ENCODE measurements around the gene ZNF638.

ZNF638 gene

DNA sequence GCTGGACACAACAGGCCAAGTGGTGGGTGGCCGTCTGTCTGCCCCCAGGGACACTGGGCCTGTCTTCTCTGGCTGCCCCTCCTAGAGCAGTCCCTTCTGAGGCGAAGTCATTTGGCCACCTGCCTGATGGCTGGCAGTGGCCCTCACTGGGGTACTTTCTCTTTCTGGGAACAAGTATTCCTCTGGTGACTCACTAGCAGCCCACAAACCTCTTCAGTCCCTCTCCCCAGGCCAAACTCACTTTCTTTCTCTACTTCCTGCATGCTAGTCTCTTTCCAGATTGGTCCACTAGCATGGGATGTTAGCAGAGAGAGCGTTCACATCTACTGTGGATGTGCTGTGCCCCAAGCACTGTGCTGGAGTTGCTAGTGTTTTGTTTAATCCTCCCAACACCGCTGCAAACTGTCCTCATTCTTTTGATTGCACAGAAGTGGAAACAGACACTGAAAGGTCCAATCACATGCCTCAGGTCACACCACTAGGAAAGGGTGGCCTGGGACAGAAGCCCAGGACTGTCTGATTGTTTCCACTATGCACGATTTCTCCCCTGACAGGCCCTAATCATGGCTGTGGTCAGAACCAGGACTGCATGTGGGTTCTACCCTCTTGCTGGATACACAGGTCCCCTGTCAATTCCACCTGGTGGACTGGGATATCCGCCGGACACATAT lies 127.0 kb downstream of the ZNF638 start:
- H3K4me3 ChIP-seq (ENCODE audit: low read length) = no peak overlapping the region
- DNase-seq (ENCODE audit: low read depth) = no peak
- TF ChIP-seq, protein P1, sequence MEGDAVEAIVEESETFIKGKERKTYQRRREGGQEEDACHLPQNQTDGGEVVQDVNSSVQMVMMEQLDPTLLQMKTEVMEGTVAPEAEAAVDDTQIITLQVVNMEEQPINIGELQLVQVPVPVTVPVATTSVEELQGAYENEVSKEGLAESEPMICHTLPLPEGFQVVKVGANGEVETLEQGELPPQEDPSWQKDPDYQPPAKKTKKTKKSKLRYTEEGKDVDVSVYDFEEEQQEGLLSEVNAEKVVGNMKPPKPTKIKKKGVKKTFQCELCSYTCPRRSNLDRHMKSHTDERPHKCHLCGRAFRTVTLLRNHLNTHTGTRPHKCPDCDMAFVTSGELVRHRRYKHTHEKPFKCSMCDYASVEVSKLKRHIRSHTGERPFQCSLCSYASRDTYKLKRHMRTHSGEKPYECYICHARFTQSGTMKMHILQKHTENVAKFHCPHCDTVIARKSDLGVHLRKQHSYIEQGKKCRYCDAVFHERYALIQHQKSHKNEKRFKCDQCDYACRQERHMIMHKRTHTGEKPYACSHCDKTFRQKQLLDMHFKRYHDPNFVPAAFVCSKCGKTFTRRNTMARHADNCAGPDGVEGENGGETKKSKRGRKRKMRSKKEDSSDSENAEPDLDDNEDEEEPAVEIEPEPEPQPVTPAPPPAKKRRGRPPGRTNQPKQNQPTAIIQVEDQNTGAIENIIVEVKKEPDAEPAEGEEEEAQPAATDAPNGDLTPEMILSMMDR (IDR thresholded peaks at IDR 0.05; ENCODE audit: insufficient read depth, low read depth, low read length, missing control alignments) = no peak

DNA sequence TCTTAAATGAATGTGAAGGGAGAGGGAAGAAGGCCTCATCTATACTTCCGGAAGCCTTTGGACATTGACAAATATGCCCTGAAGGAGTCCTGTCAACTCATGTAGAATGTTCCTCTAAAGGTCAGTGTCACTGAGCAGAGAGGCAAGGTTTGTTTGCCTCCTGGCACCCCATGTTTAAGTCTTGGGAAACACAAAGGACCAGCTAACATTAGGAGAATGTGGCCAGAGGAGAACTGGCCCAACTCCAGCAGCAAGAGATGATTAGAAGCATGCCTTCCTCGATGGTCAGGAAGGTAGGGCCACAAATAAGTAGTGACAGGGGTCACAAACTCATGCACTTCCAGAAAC lies 127.5 kb downstream of the ZNF638 start:
- DNase-seq (ENCODE audit: low read depth) = no peak
- TF ChIP-seq, protein P1 (IDR thresholded peaks at IDR 0.05; ENCODE audit: insufficient read depth, low read depth, low read length, missing control alignments) = no peak
- H3K4me3 ChIP-seq (ENCODE audit: low read length) = no peak overlapping the region

DNA sequence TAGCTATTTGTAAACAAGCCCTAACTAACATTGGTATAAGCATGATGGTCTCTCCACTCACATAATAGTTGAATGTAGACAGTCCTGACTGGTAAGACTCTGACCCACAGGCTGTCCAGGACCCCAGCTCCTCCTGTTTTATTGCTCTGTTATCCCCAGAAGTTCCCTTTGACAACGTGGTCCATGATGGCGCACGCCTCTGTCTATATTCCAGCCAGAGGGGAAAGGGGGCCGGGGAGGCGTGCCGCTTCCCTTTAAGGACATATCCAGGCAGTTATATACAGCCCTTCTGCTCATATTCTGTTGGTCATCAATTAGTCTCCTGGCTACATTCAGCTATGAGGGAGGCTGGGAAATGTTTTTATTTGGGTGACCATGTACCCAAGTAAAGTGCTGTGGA lies 128.5 kb downstream of the ZNF638 start:
- DNase-seq (ENCODE audit: low read depth) = no peak
- H3K4me3 ChIP-seq (ENCODE audit: low read length) = no peak overlapping the region
- TF ChIP-seq, protein P1 (IDR thresholded peaks at IDR 0.05; ENCODE audit: insufficient read depth, low read depth, low read length, missing control alignments) = no peak

DNA sequence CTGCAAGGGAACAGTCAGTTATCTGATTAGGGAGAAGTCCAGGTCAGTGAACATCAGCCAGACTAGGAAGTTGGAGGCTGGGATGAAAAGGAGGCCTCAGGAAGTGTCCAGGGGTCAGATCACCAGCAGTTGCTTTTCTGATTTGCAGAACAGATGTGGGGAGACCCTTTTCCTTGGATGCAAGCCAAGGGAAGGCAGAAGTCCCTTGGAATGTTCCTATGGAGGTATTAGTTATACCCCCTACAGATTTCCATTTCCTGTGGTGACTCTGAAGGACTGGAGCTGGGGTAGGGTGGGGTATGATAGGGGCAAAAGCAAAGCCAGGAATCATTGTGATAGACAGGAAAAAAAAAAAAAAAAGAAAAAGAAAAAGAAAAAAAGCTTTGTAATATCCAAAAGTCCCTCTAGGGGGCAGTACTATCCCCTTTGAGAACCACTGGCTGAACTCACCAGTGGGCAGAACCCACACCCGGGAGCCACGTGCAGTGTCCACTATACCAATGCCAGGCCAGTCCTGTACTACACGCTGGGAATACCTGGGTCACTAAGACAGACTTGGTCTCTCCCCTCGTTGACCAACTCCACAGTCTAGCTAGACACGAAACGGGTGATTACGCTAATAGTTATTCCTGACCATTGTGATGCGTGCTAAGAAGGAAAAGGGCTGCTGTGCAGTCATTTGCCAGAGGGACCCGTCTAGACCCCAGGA lies 129.2 kb downstream of the ZNF638 start:
- TF ChIP-seq, protein P1 (IDR thresholded peaks at IDR 0.05; ENCODE audit: insufficient read depth, low read depth, low read length, missing control alignments) = peak; percentile 46
- no peak for DNase-seq (ENCODE audit: low read depth)
- no peak overlapping the region for H3K4me3 ChIP-seq (ENCODE audit: low read length)

DNA sequence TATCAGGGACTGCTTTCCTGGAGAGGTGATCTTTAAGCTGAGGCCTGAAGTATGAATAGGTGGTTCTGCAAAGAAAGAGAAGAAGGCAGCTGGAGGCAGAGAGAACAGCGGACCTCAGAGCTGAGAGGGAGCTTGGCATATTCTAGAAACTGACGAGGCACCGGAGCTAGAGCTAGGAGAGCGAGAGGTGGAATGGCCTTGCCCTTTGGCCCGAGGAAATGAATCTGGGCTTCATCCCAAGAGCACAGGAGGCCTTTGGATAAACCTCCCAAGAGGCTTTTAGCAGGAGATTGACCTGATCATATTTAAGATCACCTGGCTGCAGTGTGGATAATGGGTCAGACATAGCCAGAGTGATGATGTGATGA lies 129.7 kb downstream of the ZNF638 start:
- TF ChIP-seq, protein P1 (IDR thresholded peaks at IDR 0.05; ENCODE audit: insufficient read depth, low read depth, low read length, missing control alignments) = no peak
- no peak overlapping the region for H3K4me3 ChIP-seq (ENCODE audit: low read length)
- no peak for DNase-seq (ENCODE audit: low read depth)

DNA sequence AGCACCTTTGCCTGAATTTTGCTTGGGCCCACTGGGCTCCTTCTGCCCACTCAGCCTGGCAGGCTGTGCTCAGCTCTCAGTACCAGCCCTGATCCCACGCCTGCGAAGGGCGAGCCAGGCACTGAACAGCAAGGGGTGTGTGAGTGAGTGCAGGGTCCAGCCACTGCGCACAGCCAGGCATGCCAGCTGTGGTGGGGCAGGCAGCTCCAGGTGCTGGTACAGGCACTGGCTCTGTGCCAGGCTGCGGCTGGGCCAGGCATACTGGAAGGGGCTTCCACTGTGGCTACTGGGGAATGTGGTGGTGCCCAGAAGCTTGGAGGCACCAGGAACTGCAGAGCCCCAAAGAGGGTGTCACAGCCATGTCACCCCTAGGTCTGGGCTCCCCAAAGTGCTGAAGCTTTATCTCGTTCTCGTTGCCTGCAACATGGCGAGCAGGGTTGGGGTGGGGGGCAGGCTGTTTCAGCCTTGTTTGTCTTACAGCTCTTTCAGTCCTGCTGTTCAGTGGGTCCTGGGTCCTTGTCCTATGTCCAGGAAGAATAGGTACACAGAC lies 130.5 kb downstream of the ZNF638 start:
- no peak for DNase-seq (ENCODE audit: low read depth)
- H3K4me3 ChIP-seq (ENCODE audit: low read length) = no peak overlapping the region
- TF ChIP-seq, protein P1 (IDR thresholded peaks at IDR 0.05; ENCODE audit: insufficient read depth, low read depth, low read length, missing control alignments) = no peak
